ENCODE measurements around the gene GAS2L2.
"Not testable (repeated sequence)": the region's sequence is repeated elsewhere in the genome, so short reads cannot be mapped to it uniquely, and the experiment has no call there.

The GAS2L2 gene

DNA sequence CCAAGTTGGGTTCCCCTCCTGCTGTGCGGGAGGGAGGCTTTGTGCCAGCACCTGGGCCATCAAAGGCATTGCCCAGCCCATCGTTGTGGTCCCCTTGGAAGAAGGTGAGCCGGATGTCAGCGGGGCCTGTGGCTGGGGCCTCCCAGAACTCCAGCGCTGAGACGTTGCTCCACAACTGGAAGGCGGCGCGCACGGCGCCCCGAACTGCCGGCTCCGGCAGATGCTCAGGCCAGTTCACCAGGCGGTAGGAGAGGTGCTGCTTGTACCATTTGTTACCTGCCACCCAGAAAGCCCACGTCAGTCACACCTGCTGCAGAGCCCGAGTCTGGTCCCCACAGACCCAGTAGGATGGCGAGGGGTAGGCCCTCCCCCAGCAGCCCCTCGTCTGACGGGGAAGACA lies 20.1 kb upstream of the GAS2L2 start:
- no peak for DNase-seq

DNA sequence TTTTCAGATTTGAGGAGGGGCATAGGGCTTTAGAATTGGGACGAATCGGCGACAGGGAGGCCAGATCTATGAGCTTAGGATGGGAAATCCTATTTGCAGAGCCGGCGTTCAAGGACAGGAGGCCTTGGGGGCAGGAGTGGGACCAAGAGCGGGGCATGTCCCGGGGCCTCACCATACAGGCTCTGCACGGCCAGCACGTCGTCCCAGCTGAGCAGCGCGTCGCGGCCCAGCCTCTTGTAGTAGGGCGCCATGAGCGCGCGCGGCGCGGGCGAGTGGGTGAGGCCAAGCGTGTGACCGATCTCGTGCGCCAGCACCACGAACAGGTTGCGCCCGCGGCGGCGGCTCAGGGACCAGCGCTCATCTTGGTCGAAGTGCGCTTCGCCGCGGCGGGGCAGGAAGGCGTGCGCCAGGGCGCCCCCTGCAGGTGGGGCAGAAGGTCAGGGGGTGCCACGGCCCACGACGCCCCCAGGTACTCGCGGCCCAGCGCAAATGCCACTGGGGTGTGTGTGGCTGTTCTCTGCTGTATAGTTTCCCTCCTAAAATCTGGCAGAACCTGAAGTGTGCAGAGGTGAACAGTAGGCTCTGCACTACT lies 17.0 kb upstream of the GAS2L2 start:
- no peak for DNase-seq

DNA sequence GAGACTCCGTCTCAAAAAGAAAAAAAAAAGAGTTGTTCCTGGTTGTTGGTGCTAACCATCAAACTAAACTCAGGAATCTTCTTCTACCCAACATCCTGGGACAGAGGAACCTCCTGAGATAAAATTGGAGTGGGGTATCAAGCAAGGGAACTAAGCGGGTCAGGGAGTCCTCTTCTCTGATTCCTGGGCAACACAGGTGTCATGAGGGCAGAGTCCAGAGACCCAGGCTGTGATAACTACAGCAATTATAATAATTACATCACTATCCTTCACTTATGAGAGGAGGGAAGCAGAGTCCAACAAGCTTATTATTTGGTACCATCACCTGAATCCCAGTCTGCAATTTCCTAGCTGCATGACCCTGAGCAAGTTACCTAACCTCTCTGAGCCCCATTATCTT lies 15.8 kb upstream of the GAS2L2 start:
- no peak for DNase-seq

DNA sequence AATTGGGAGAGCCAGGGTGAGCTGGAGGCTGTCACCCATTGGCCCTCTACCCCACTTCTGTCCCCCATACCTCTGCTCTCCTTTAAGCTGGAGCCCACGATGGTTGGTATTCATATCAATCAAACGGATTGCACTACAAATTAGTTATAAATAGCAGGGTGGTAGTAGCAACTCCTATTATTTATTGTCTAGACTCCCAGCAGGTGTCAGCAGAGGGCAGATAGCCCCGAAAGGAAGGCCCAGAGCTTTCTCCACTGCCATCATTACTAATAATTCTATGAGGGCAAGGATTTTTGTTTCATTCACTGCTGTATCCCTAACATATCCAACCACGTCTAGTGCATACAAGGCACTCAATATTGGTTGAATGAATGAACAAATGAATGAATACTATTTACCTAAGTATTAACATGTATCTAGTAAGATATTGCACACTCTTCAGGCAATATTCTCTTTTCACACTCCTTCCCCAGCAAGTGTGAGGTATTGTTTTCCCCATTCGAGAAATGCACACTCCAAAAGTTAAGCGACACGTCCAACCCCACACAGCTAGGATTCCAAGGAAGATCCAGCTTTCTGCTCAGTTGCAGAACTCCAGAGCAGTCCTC lies 14.0 kb upstream of the GAS2L2 start:
- peak; percentile 67 for DNase-seq

DNA sequence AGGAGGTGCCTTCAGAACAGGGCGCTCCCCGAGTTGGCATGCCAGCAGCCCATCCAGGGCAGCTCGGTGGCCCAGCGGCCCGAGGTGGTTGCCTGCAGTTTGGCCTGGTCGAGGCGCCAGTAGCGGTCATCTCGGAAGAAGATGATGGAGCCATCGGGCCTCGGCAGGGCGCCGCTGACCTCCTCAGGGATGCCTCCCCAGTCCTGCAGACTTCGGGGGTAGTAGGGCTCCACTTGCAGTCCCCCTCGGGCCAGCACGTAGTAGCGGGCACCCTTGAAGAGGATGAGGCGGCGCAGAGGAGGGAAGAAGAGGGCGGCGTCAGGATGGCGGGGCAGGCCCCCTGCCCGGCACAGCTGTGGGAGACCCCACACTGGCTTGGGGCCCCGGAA lies 13.4 kb upstream of the GAS2L2 start:
- DNase-seq, result no peak

DNA sequence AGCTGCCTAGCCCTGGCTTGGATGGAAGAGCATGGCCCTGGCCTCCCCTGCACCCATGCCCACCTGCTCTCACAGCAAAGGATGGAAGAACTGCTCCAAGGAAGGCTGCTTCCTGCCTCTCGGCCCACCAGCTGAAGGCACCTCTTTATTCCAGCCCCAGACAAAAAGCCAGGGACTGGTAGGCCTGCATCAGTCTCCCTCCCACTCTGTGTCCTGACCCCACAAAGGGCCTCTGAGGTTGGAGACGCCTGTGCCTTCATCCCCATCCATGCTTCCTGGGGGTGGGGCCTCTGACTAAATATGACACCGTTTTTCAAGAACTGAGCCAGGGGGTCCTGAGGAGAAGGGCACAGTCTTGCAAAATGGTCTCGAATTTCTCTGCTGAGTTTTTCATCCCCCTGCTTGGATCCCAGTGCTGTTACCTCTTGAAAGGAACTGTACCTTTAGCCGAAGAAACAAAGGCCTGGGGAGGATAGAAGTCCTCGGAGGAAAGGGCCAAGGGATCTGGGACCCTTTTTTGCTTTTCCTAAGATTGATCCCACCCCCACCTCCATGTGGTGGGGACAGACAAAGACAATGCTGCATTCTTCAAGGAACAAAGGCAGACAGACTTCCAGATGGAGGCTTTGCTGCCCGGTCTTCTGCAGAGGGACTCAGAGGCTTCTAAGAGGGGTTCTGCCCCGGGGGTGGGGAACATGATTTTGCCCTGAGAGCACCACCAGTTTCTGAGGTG lies 12.9 kb upstream of the GAS2L2 start:
- DNase-seq, result no peak

DNA sequence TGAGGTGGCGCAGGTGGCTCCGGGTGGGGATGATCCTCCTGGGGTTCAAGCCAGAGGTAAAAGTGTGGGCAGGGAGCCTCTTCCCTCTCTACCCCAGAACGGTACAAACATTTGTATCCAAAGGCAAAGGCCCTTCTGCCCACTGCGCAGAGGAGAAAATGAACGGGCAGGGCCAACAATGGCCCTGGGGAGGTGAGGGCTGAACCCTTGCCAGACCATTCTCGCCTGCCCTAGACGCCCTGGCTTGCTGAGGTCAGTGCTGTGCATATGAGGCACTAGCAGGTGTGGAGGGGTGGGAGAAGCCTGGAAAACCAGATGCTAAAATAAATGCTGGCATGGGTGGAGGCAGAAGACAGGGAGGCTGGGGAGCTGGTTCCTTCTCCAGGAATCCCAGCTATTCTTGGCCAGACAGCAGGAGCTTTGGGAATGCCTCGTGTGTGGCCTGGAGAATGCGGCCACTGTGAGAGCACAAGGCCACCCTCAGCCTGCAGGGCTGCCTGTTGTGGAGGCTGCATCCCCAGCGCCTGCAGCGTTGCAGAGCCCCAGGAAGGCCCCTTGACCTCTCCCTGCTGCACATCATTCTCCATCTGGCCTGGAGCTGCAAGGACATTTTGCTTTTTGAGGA lies 12.2 kb upstream of the GAS2L2 start:
- DNase-seq, result no peak

DNA sequence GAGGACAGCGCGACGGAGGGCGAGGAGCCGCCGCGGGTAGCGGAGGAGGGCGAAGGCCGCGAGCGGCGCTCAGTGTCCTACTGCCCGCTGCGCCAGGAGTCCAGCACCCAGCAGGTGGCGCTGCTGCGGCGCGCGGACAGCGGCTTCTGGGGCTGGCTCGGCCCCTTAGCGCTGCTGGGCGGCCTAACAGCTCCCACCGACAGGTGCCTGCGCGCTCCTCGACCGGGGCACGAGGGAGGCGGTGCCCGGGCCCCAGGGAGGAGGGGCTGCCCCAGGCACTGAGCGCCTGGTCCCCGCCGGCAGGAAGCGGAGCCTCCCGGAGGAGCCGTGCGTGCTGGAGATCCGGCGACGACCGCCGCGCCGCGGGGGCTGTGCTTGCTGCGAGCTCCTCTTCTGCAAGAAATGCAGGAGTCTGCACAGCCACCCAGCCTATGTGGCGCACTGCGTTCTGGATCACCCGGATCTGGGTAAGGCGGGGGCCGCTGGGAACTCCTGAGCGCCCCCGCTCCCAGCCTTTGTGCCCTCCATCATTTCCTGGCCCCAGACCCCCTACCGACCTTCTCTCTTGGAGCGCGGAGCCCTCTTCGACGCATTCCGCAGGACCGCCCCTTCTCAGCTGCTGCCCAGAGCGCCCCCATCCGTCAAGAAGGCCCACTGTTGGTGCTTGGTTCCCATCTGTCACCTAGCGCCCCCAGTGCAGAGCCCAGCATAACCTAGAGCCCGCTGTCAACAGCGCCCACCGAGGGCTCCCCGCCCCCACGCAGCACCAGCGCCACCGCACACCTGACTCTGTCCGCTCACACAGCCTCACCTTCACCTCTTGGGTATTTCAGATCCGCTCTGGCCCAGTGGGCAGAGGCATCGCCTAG lies 11.3 kb upstream of the GAS2L2 start:
- peak; percentile 82 for DNase-seq

DNA sequence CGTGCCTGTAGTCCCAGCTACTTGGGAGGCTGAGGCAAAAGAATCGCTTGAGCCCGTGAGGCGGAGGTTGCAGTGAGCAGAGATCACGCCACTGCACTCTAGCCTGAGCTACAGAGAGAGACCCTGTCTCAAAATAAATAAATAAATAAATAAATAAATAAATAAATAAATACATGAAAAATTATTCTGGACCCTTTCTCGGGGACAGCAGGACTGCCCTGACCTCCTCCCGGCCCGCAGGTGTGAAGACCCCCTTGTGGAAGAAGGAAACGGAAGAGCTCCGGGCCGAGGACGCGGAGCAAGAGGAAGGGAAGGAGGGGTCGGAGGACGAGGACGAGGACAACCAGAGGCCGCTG lies 10.7 kb upstream of the GAS2L2 start:
- no peak for DNase-seq

DNA sequence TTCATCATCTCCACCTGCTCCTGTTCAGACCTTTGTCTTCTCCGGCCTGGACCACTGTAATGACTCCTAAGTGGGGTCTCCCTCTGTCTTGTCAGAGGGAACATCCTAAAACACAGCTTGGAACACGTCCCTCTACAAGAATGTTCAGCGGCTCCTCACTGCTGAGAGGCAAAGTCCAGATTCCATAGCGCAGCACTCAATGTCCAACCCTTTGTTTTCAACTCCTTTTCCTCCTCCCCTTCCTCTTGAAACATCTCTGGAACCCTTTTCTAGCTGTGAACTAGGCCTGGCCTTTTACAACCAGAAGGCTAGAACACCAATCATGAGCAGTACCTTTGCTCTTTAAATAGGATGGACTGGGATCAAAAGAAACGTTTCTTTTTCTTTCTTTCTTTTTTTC lies 8.6 kb upstream of the GAS2L2 start:
- DNase-seq, result no peak

DNA sequence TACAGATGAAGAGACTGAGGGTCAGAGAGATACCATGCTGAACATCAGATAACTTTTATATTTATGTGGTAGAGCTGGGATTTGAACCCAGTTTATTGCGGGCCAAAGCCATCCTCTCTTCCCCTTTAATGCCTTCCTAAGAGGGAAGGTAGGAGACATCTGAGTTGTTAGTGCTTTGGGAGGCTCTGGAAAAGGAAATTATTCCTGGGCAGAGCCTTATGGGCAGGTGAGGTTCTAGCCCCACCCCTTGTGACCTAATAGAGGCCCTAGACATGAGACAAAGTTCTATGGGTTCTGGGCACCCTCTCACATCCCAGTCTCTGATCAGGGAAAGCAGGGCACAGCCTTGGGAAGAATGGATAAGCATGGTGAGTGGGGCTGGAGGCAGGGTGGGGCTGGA lies 7.5 kb upstream of the GAS2L2 start, which contains the start of gene C17orf50:
C17orf50 (plus strand) TSS at position 301 of the 400 bp plus-strand sequence; CDS start at position 356, 55 bp downstream.
- DNase-seq, result no peak

DNA sequence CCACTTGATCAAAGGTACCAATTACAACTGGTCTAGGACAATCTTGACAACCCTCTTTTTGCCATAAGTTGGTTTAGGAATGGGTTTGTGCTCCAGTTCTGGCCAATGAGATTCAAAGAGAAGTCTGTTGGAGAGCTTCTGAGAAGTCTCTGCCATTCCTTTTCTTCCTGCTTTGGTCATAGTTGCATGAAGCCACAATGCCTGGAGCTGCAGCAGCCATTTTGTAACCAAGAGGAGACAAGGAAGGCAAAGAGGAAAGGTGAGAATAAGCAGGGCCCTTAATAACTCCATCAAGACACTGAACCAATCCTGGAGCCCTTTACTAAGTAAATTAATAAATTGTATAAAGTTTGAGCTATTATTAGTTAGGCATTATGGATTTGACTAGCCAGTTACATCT lies 4.2 kb upstream of the GAS2L2 start:
- DNase-seq, result no peak

DNA sequence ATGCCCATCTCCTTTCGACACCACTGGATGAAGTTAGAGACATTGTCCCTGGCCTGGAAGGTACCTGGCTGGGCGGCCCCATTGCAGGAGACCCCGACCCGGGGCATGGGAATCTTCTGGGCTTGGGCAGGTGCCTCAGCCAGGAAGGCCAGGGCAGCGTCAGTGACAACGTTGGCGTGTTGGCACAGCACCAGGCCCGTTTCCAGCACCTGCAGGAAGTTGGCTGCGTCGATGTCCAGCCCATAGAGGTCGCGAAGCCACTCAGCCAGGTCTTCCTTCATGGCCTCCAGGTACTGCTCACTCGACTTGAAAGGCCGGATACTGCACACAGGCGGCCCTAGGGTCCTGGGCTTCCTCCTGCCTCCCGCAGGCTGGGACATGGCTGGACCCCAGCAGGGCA lies 568 bp downstream of the GAS2L2 start:
- DNase-seq, result no peak

DNA sequence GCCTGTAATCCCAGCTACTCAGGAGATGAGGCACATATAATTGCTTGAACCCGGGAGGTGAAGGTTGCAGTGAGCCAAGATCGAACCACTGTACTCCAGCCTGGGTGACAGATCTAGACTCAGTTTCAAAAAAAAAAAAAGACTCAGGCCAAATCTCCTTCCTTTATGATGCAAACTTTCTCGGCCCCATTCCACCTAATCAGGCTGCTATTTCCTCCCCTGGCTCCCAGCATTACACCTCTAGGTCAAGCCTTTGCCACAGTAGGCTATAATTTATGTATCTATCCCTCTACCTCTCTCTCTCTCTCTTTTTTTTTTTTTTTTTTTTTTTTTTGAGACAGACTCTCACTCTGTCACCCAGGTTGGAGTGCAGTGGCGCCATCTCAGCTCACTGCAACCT lies 1.5 kb downstream of the GAS2L2 start:
- DNase-seq, result not testable (repeated sequence)

DNA sequence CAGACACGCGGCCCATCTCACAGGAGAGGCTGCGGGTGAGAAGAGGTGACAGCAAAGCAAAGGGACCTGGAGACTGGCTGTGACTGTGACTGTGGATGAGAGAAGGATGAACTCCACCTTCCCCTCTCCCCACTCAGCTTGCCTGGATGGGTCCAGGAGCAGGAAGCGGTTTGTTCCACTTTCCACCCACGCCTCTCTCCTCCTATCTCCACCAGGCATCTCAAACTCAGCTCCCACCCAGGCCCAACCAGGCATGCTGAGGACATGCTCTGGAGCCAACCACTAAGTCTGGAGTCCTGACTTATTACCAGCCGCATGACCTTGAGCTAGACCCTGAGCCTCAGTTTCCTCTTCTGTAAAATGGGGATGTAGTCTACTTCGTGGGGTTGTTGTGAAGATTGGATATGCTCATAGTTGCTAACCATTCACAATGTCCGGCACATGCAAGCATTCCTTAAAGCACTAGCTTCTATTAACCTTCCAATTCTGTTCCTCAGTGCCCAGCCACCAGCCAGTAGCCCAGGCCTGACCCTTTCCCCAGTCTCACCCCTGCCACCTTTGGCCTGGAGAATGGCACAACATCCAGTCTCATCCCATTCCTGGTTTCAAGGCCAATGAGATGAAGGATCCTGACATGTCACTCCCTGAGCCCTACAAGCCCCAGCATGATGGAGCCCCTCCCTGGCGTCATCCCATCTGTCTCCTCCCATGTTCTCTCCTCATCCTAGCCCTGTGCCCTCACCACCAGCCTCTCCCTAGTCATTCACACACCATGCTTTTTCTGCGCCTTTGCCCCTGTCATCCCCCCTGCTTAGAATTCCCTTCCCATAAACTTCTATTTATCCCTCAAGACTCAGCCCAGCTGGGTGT lies 2.3 kb downstream of the GAS2L2 start:
- DNase-seq, result peak; percentile 18

DNA sequence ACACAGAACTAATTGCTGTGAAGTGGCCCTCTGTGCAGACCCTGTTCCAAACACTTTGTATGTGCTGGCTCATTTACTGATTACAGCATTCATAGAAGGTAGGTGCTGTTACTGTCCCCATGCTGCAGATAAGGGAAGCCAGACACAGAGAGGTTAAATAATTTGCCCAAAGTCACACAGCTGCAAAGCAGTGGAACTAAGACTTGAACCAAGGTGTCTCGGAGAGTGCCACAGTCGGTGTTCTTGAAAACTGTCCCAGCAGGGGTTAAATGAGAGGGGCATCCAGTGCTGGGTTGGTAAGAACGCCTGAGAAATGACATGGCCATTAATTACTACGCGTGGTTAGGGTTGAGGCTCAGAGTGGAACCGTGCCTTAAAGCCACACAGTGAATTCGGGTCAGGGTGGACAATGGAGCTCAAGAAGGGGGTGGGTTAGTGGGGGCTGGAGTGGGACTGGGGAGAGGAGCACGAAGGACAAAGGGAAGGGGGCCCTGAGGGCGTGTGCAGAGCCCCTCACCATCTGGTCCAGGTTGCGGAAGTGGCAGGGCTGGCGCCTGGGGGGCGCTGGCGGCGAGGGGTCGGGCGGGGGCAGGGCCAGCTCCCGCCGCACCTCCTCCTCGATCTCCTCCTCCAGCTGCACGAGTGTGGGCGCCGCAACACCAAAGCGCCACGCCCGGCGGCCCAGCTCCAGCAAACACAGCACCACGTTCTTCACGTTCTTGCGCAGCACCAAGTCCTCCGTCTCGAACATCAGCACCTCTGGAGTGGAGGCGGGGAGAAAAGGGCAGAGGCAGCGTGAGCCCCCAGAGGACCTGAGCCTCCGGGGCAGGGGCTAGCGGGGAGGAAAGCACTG lies 3.3 kb downstream of the GAS2L2 start:
- no peak for DNase-seq

DNA sequence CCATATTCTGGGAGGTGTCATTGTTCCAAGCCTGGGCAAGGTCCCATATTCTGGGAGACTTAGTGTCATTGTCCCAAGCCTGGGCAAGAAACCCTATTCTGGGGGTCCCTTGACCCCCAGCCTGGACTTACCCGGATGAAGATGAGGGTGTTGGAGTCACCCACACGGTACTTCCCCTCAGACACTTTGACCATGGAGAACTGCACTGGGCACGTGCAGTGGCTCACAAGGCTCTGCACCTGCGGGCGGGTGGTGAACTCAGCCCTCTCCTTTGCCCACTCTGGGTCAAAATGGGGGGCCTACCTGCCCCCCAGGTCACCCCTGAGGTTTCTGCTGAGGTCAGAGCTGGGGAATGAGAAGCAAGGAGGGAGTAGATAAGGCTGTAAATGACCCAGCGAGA lies 4.1 kb downstream of the GAS2L2 start:
- no peak for DNase-seq

DNA sequence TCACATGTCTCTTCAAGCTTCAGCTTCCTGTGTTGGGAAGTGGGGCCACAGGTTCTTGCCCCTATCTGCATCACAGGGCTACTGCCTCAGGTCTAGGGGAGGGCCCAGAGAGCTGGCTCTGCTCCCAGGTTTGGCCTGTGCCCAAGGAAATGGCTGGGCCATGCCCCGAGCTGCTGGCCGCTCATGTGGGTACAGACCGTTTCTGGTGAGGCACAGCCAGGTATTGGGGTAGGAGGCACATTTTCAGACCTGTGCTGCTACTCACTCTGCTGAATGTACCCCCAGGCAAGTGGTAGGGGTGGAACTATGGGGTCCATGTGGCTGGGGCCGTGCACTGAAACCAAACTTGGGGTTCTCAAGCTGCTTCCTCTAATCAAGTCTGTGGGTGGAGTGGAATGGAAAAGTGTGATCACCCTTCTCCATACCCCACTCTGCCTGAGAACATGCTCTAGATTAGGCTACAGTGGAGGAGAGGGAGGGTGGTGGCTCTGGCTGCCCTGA lies 4.6 kb downstream of the GAS2L2 start:
- DNase-seq, result no peak

DNA sequence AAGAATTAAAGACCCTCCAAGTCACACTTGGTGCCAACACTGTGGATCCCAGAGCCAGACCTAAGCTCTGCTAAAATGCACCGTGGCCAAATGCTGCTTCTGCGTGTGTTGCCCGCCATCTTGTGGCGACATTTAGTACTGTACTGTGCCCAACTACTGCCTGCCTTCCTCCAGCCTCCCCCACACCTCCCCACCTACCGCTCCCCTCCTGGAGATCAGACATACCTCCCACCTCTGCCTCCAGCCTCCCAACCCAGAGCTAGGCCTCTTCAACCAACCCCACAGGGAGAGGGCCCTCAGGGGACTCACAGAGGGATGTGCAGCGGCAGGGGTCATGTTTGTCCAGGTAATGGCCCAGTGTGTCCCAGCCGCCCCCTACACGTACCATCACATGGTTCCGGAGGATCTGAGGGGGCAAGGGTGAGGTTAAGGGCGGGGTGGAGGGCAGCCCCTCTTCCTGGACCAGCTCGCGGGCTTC lies 5.5 kb downstream of the GAS2L2 start:
- peak; percentile 66 for DNase-seq

DNA sequence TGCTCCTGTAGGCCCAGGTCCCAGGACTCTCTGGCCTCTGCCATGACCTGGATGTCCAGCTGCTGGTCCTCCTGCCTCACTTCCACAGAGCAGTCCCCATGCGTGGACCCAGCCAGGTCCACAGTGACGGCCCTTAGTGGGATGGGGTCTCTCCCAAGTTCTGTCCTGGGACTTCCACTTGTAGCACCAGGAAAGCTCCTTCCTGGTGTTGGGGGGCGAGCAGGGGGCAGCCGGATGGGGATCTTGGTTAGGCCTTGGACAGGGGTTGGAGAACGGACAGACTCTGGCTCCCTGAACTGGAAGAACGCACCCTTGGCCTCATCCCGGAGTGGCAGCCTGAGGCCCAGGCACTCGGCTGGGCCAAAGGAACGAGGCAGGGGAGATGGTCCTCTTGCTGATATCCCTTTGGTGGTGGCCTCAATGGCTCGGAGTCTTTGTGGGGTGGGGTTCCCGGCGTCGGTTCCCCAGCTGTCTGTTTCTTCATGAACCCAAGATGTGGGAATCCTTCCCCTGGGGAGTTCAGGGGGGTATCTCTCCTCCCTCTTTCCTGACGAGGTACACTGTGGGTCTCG lies 7.2 kb downstream of the GAS2L2 start:
- DNase-seq, result no peak
